Heart left ventricle (tissue), 16 donors: ENCODE data around the gene OPCML. TPM values are rescaled to one million over a fixed set of nuclear protein-coding genes. Genes with fewer than 3 reads are reported as not detected.

Experiments
- ATAC-seq, 4 donors: fragments of 200-7000 bp; cut with Tn5 transposase; one replicate each; pipeline ENCODE4 v1.9.1; 2020 to 2022; ENCODE audit warnings: moderate library complexity in 4 of 4, mild to moderate bottlenecking in 3 of 4, moderate number of reproducible peaks in 1 of 4
- DNase-seq, 5 donors: peaks; one replicate each; pipeline ENCODE4 v3.0.0-alpha.2; 2020
- H3K27ac ChIP-seq, 12 donors: fragments of 200-600 bp; sonication (generic) in 4 of 12; one replicate each; pipeline versions ENCODE4 v1.5.0 to v1.8.0; 2016 to 2022; ENCODE audit warnings: mild to moderate bottlenecking in 2 of 12
- H3K27me3 ChIP-seq, 9 donors: fragments of 200-600 bp; sonication (generic) in 2 of 9; one replicate each; pipeline versions ENCODE4 v1.5.1 to v1.8.0; 2016 to 2022; ENCODE audit warnings: mild to moderate bottlenecking in 3 of 9
- H3K36me3 ChIP-seq, 9 donors: fragments of 200-600 bp; sonication (generic) in 2 of 9; one replicate each; pipeline versions ENCODE4 v1.5.0 to v1.8.0; 2018 to 2022; ENCODE audit warnings: mild to moderate bottlenecking in 2 of 9
- H3K4me1 ChIP-seq, 12 donors: fragments of 200-600 bp; sonication (generic) in 4 of 12; one replicate each; pipeline versions ENCODE4 v1.5.0 to v1.8.0; 2016 to 2022; ENCODE audit warnings: mild to moderate bottlenecking in 3 of 12
- H3K4me3 ChIP-seq, 12 donors: fragments of 200-600 bp; sonication (generic) in 4 of 12; one replicate each; pipeline versions ENCODE4 v1.5.0 to v1.8.0; 2017 to 2022; ENCODE audit warnings: mild to moderate bottlenecking in 9 of 12, moderate library complexity in 4 of 12
- H3K9me3 ChIP-seq, 12 donors: fragments of 200-600 bp; sonication (generic) in 4 of 12; one replicate each; pipeline versions ENCODE4 v1.5.0 to v1.8.0; 2016 to 2022; ENCODE audit warnings: mild to moderate bottlenecking in 1 of 12
- POLR2A ChIP-seq, 2 donors: fragments of 450-650 bp; IDR thresholded peaks; one replicate each; pipeline ENCODE4 v1.6.1; 2017; ENCODE audit warnings: antibody characterized with exemption in 2 of 2, mild to moderate bottlenecking in 2 of 2, moderate library complexity in 2 of 2
- WGBS, 4 donors: extraction: QIAGEN DNeasy Blood & Tissue Kit in 2 of 4; methylation state at CpG; one replicate each; pipeline versions ENCODE4 v1.1.5 to v1.1.7; 2013 to 2018; 5-methylcytosine and 5-hydroxymethylcytosine counted together
- intact Hi-C, 10 donors: fragments of 100-400 bp; cut with DNase I; formaldehyde crosslinking; loops; one replicate each; pipeline versions ENCODE4 v1.11.1 to v1.14.2; 2022
- polyA plus RNA-seq, 2 donors: library from polyadenylated mRNA; stranded (reverse); fragments of 200-250 nt; gene quantifications; one replicate each; pipeline ENCODE4 v1.2.3, GENCODE V29; 2013
- total RNA-seq, 9 donors: library from RNA; depleted of rRNA in 2 of 9; stranded (reverse); fragments of >200 nt in 2 of 9; fragmentation: NEBNext Ultra II Directional in 3 of 9; extraction: Animal tissue kit (Norgen Biotek cat#: 25700) in 3 of 9; gene quantifications; one replicate each; pipeline versions ENCODE4 v1.1.0 to v1.2.4, GENCODE V29; 2016 to 2023
- TF ChIP-seq, protein P1 (sequence below), 12 donors: fragments of 200-600 bp; sonication (generic) in 4 of 12; IDR thresholded peaks; one replicate each; pipeline versions ENCODE4 v1.5.0 to v1.8.0; 2018 to 2022; ENCODE audit warnings: antibody characterized with exemption in 12 of 12, mild to moderate bottlenecking in 5 of 12
- donor health status: ischemic (EF 13 %, LVEDD 7.1; RV severe dilation, severe dysfunction).
- donor health status: healthy with polysubstance abuse.
- donor health status: DM: no; HTN: yes; CAD: no.
- donor health status: DM: no; HTN: no; CAD: no.
- donor health status: ischemic (EF 25% LVEDD 6.9; RV normal size, moderate dysfunction).
- donor health status: ischemic (EF 25% LVEDD 5.7; RV mildly dilated, moderate dysfunction).
- donor health status: healthy.
- donor health status: DM: yes; HTN: yes; CAD: no.
- donor health status: ischemic (EF 35%, LVEDD 5.7; RV mildly dilated, moderate dysfunction).
- donor health status: nonischemic (EF 11% LVEDD 7.7; RV severe dilation, severe dysfunction).
- donor health status: DM: yes; HTN: yes; CAD: no.
- donor health status: PGD.
- donor health status: ischemic (EF 29% LVEDD 5.4; RV normal size, mild dysfunction).
- donor health status: nonischemic (EF 23%, LVEDD 6.1; RV moderate dilation, normal function).

OPCML gene
- total and polyA plus RNA-seq, 11 donors = 0.04 to 1.3 (median 0.23) TPM; not detected in 3

DNA sequence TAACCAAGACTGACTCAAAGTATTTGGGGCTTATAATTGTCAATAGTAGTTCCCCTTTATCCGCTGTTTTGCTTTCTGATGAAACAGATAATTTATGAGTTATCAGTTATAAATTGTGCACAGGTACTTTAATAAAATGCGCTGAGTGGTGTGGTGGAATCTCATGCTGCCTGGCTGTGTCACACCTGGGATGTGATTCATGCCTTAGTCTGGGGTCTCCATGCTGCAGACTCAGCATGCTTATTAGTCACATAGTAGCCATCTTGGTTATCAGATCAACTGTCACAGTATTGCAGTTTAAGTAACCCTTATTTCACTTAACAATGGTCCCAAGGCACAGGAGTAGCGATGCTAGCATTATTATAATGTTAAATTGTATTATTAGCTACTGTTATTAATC, 1166.7 kb downstream of the OPCML start:
- H3K4me3 ChIP-seq = no peak overlapping the region
- no peaks in the 10 kb centered on the region for H3K9me3 ChIP-seq
- no peaks in the 10 kb centered on the region for H3K4me1 ChIP-seq
- intact Hi-C loops = no loop called here
- DNase-seq (no peak), ATAC-seq (no peak)
- WGBS, 4 donors = 75 to 95% (median 92%) methylated on average over 3 of the region's 3 CpGs
- TF ChIP-seq POLR2A (IDR thresholded peaks at IDR 0.05) = no peak
- TF ChIP-seq, protein P1, sequence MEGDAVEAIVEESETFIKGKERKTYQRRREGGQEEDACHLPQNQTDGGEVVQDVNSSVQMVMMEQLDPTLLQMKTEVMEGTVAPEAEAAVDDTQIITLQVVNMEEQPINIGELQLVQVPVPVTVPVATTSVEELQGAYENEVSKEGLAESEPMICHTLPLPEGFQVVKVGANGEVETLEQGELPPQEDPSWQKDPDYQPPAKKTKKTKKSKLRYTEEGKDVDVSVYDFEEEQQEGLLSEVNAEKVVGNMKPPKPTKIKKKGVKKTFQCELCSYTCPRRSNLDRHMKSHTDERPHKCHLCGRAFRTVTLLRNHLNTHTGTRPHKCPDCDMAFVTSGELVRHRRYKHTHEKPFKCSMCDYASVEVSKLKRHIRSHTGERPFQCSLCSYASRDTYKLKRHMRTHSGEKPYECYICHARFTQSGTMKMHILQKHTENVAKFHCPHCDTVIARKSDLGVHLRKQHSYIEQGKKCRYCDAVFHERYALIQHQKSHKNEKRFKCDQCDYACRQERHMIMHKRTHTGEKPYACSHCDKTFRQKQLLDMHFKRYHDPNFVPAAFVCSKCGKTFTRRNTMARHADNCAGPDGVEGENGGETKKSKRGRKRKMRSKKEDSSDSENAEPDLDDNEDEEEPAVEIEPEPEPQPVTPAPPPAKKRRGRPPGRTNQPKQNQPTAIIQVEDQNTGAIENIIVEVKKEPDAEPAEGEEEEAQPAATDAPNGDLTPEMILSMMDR (IDR thresholded peaks at IDR 0.05) = no peak
- H3K27ac ChIP-seq = no peak overlapping the region
- H3K36me3 ChIP-seq = no peaks in the 10 kb centered on the region
- peaks cover 0 to 3% (median 0%) of the 10 kb centered on the region in 9 donors for H3K27me3 ChIP-seq
